ENCODE data around the gene GMIP. TPM values are rescaled to one million over a fixed set of nuclear protein-coding genes. Genes with fewer than 3 reads are reported as not detected.

The GMIP gene
- total RNA-seq, 2 experiments from 2014 or later: 89.6 to 97.0 TPM

- Mint-ChIP-seq H3K4me3 (peak overlapping the region; percentile 60), H3K27me3 (no peaks in the 10 kb centered on the region), H3K9me3 (no peaks in the 10 kb centered on the region), H3K4me1 (ENCODE audit: low read depth) (peaks cover 47% of the 10 kb centered on the region), H3K36me3 (ENCODE audit: low read depth) (peaks cover 38% of the 10 kb centered on the region), H3K27ac (peak overlapping the region; percentile 92)
- Histone ChIP-seq H3K27me3 (ENCODE audit: control insufficient read depth in 1 of 2, insufficient read depth in 2 of 2, low read length in 2 of 2) (no peaks in the 10 kb centered on the region), H3K4me3 (ENCODE audit: low read length) (no peak overlapping the region), H3K36me3 (ENCODE audit: insufficient read depth, low read length) (peaks cover 30% of the 10 kb centered on the region), H3K4me1 (ENCODE audit: insufficient read depth, low read length) (peaks cover 78% of the 10 kb centered on the region), H3K9me3 (ENCODE audit: control insufficient read depth in 1 of 2, insufficient read depth in 1 of 2, low read length in 2 of 2) (no peaks in the 10 kb centered on the region), H3K27ac (ENCODE audit: low read depth in 1 of 2, low read length in 2 of 2) (peak overlapping the region; percentile 55 to 79)
- ATAC-seq (ENCODE audit: poor library complexity) (peak; percentile 91), DNase-seq (peak in 13 of 14 experiments; percentile 27 to 92 (median 49))
- TF ChIP-seq CTCF (IDR thresholded peaks at IDR 0.05): no peak
- ChIA-PET CTCF (interaction anchor here (1.1 to 3.2 kb wide), 4 partner anchors 15 to 59 kb away, joined by 4 to 12 read pairs (median 10); partner anchors contain the start of gene GMIP), POLR2A (interaction anchor here (0.6 to 1.7 kb wide), 5 partner anchors 27 to 96 kb away, joined by 3 to 5 read pairs (median 3); partner anchors contain the start of genes ATP13A1 and PBX4)
- intact Hi-C loops (cut with DNase I, micrococcal nuclease): loop anchor here (2.0 to 5.0 kb wide), 2 partner anchors 16 to 54 kb away; partner anchors contain the start of gene CILP2 (in 1 of the 2)
These were observed 52.2 kb downstream of the GMIP start for GRCh38 chr19:19591133-19591825.

GRCh38 chr19:19588546-19588945, 54.9 kb downstream of the GMIP start:
- Mint-ChIP-seq H3K27me3 (no peaks in the 10 kb centered on the region), H3K9me3 (no peaks in the 10 kb centered on the region), H3K4me1 (ENCODE audit: low read depth) (peaks cover 41% of the 10 kb centered on the region), H3K36me3 (ENCODE audit: low read depth) (peaks cover 35% of the 10 kb centered on the region), H3K27ac (peak overlapping the region; percentile 71), H3K4me3 (no peak overlapping the region)
- Histone ChIP-seq H3K4me3 (ENCODE audit: low read length) (no peak overlapping the region), H3K27ac (ENCODE audit: low read depth in 1 of 2, low read length in 2 of 2) (peak overlapping the region in 1 of 2 donors; percentile 28), H3K9me3 (ENCODE audit: control insufficient read depth in 1 of 2, insufficient read depth in 1 of 2, low read length in 2 of 2) (no peaks in the 10 kb centered on the region), H3K36me3 (ENCODE audit: insufficient read depth, low read length) (peaks cover 27% of the 10 kb centered on the region), H3K27me3 (ENCODE audit: control insufficient read depth in 1 of 2, insufficient read depth in 2 of 2, low read length in 2 of 2) (no peaks in the 10 kb centered on the region), H3K4me1 (ENCODE audit: insufficient read depth, low read length) (peaks cover 53% of the 10 kb centered on the region)
- DNase-seq (no peak), ATAC-seq (ENCODE audit: poor library complexity) (no peak)
- CTCF ChIA-PET: interaction anchor here (1.3 kb wide), 1 partner anchor 55 kb away, joined by 4 read pairs; the partner anchor contains the start of gene GMIP
- POLR2A ChIA-PET: interaction anchor here (1.0 kb wide), 1 partner anchor 80 kb away, joined by 4 read pairs; the partner anchor contains the start of gene ZNF101
- TF ChIP-seq CTCF (IDR thresholded peaks at IDR 0.05): no peak
- intact Hi-C loops (cut with DNase I, micrococcal nuclease): no loop called here

- no peaks in the 10 kb centered on the region for H3K27me3 ChIP-seq (ENCODE audit: control insufficient read depth in 1 of 2, insufficient read depth in 2 of 2, low read length in 2 of 2)
- Mint-ChIP-seq H3K9me3 (no peaks in the 10 kb centered on the region), H3K27me3 (no peaks in the 10 kb centered on the region), H3K27ac (peak overlapping the region; percentile 71), H3K4me3 (no peak overlapping the region), H3K4me1 (ENCODE audit: low read depth) (peaks cover 41% of the 10 kb centered on the region), H3K36me3 (ENCODE audit: low read depth) (peaks cover 30% of the 10 kb centered on the region)
- H3K4me3 ChIP-seq (ENCODE audit: low read length): no peak overlapping the region
- no peak for DNase-seq
- ATAC-seq (ENCODE audit: poor library complexity): no peak
- no peak overlapping the region for H3K27ac ChIP-seq (ENCODE audit: low read depth in 1 of 2, low read length in 2 of 2)
- ChIA-PET CTCF (interaction anchor here (1.2 to 1.3 kb wide), 2 partner anchors 35 to 56 kb away, joined by 3 to 4 read pairs; partner anchors contain the start of gene GMIP), POLR2A (interaction anchor here (1.0 kb wide), 1 partner anchor 80 kb away, joined by 4 read pairs; the partner anchor contains the start of gene ZNF101)
- no peak for TF ChIP-seq CTCF (IDR thresholded peaks at IDR 0.05)
- peaks cover 20% of the 10 kb centered on the region for H3K36me3 ChIP-seq (ENCODE audit: insufficient read depth, low read length)
- intact Hi-C loops (cut with DNase I, micrococcal nuclease): no loop called here
- H3K9me3 ChIP-seq (ENCODE audit: control insufficient read depth in 1 of 2, insufficient read depth in 1 of 2, low read length in 2 of 2): no peaks in the 10 kb centered on the region
- H3K4me1 ChIP-seq (ENCODE audit: insufficient read depth, low read length): peaks cover 45% of the 10 kb centered on the region
These were observed 55.7 kb downstream of the GMIP start for GRCh38 chr19:19587771-19588170.
